ENCODE data around the gene CNTNAP2.

CNTNAP2 gene

GRCh38 chr7:146735992-146736391 lies 619.4 kb downstream of the CNTNAP2 start:
- DNase-seq: no peak
- TF ChIP-seq CTCF (IDR thresholded peaks at IDR 0.05; ENCODE audit: low read depth, low read length): no peak
- Histone ChIP-seq H3K36me3 (no peaks in the 10 kb centered on the region), H3K4me3 (ENCODE audit: low read depth, low read length) (no peak overlapping the region), H3K9me3 (no peaks in the 10 kb centered on the region), H3K4me1 (no peaks in the 10 kb centered on the region), H3K27me3 (no peaks in the 10 kb centered on the region)

GRCh38 chr7:146736446-146737190 lies 620.0 kb downstream of the CNTNAP2 start:
- no peaks in the 10 kb centered on the region for H3K9me3 ChIP-seq
- no peaks in the 10 kb centered on the region for H3K36me3 ChIP-seq
- no peak for DNase-seq
- H3K4me3 ChIP-seq (ENCODE audit: low read depth, low read length): no peak overlapping the region
- no peaks in the 10 kb centered on the region for H3K4me1 ChIP-seq
- H3K27me3 ChIP-seq: no peaks in the 10 kb centered on the region
- no peak; the same call in 1 of the 2 replicates for TF ChIP-seq CTCF (IDR thresholded peaks at IDR 0.05; ENCODE audit: low read depth, low read length)

- no peaks in the 10 kb centered on the region for H3K9me3 ChIP-seq
- no peak for TF ChIP-seq CTCF (IDR thresholded peaks at IDR 0.05; ENCODE audit: low read depth, low read length)
Observed at GRCh38 chr7:146740039-146740438, 623.4 kb downstream of the CNTNAP2 start.

GRCh38 chr7:146741911-146742310 lies 625.3 kb downstream of the CNTNAP2 start:
- no peak for DNase-seq

More at GRCh38 chr7:146740039-146740438, 623.4 kb downstream of the CNTNAP2 start:
- Histone ChIP-seq H3K36me3 (no peaks in the 10 kb centered on the region), H3K4me1 (no peaks in the 10 kb centered on the region), H3K4me3 (ENCODE audit: low read depth, low read length) (no peak overlapping the region), H3K27me3 (no peaks in the 10 kb centered on the region)
- DNase-seq: no peak

GRCh38 chr7:146754385-146754784 lies 637.8 kb downstream of the CNTNAP2 start:
- Histone ChIP-seq H3K4me3 (ENCODE audit: low read depth, low read length) (no peak overlapping the region), H3K36me3 (no peaks in the 10 kb centered on the region), H3K9me3 (no peaks in the 10 kb centered on the region; the same call in 1 of the 2 replicates), H3K27me3 (no peaks in the 10 kb centered on the region), H3K4me1 (no peaks in the 10 kb centered on the region)
- no peak for DNase-seq
- no peak for TF ChIP-seq CTCF (IDR thresholded peaks at IDR 0.05; ENCODE audit: low read depth, low read length)

More at GRCh38 chr7:146741911-146742310, 625.3 kb downstream of the CNTNAP2 start:
- H3K4me1 ChIP-seq: no peaks in the 10 kb centered on the region
- H3K36me3 ChIP-seq: no peaks in the 10 kb centered on the region
- H3K9me3 ChIP-seq: no peaks in the 10 kb centered on the region
- no peak for TF ChIP-seq CTCF (IDR thresholded peaks at IDR 0.05; ENCODE audit: low read depth, low read length)
- H3K27me3 ChIP-seq: no peaks in the 10 kb centered on the region
- H3K4me3 ChIP-seq (ENCODE audit: low read depth, low read length): no peak overlapping the region

GRCh38 chr7:146755585-146755984 lies 639.0 kb downstream of the CNTNAP2 start:
- Histone ChIP-seq H3K27me3 (no peaks in the 10 kb centered on the region), H3K9me3 (no peaks in the 10 kb centered on the region; the same call in 1 of the 2 replicates), H3K4me1 (no peaks in the 10 kb centered on the region), H3K36me3 (no peaks in the 10 kb centered on the region), H3K4me3 (ENCODE audit: low read depth, low read length) (no peak overlapping the region)
- DNase-seq: no peak
- no peak for TF ChIP-seq CTCF (IDR thresholded peaks at IDR 0.05; ENCODE audit: low read depth, low read length)
